Keratinocyte (primary cell): ENCODE data around the gene TMUB2. TPM values are rescaled to one million over a fixed set of nuclear protein-coding genes. Genes with fewer than 3 reads are reported as not detected.

ENCODE experiments used
- DNase-seq: peaks from one replicate; pipeline ENCODE4 v3.0.0-alpha.2; 2011; ENCODE audit warnings: low read depth, missing footprints, low spot score
- FAIRE-seq: peaks from 2 replicates; lab custom pipeline; 2011; peaks lifted over from hg19 to GRCh38; lab: Jason Lieb, UNC
- H2AFZ ChIP-seq: 2 replicates; pipeline ENCODE4 v1.6.0; 2012; ENCODE audit warnings: low read length, control low read depth, inconsistent platforms; ENCODE audit not compliant: control insufficient read depth
- H3K27ac ChIP-seq: 2 replicates; pipeline ENCODE4 v1.5.1; 2011; ENCODE audit warnings: low read length; ENCODE audit not compliant: control insufficient read depth, insufficient read depth
- H3K27me3 ChIP-seq: 3 replicates; pipeline ENCODE4 v1.6.0; 2011; ENCODE audit warnings: low read length; ENCODE audit not compliant: control insufficient read depth, insufficient read depth; ENCODE audit errors: extremely low read depth
- H3K36me3 ChIP-seq, 2 experiments: 2 replicates in 1 of 2; 3 replicates in 1 of 2; pipeline ENCODE4 v1.5.1; 2011; ENCODE audit warnings: low read length in 2 of 2, mild to moderate bottlenecking in 1 of 2; ENCODE audit not compliant: control insufficient read depth in 2 of 2, insufficient read depth in 2 of 2; ENCODE audit errors: extremely low read depth in 1 of 2
- H3K4me1 ChIP-seq: 3 replicates; pipeline ENCODE4 v1.5.1; 2011; ENCODE audit warnings: low read length; ENCODE audit not compliant: control insufficient read depth, insufficient read depth; ENCODE audit errors: extremely low read depth
- H3K4me2 ChIP-seq: 3 replicates; pipeline ENCODE4 v1.6.0; 2011; ENCODE audit warnings: low read depth, low read length; ENCODE audit not compliant: control insufficient read depth, insufficient read depth; ENCODE audit errors: extremely low read depth
- H3K4me3 ChIP-seq, 3 experiments: fragments of 200-600 bp in 1 of 3; sonication (generic) in 1 of 3; 2 replicates in 2 of 3; 3 replicates in 1 of 3; pipeline ENCODE4 v1.5.1; 2011 to 2016; ENCODE audit warnings: low read length in 3 of 3, mild to moderate bottlenecking in 3 of 3, control low read depth in 2 of 3, inconsistent platforms in 1 of 3, low read depth in 1 of 3, mixed read lengths in 1 of 3, mixed run types in 1 of 3, moderate library complexity in 1 of 3; ENCODE audit not compliant: control insufficient read depth in 2 of 3, insufficient read depth in 2 of 3; ENCODE audit errors: extremely low read depth in 1 of 3
- H3K79me2 ChIP-seq: 2 replicates; pipeline ENCODE4 v1.6.0; 2012; ENCODE audit warnings: low read length; ENCODE audit not compliant: control insufficient read depth, insufficient read depth
- H3K9ac ChIP-seq: 3 replicates; pipeline ENCODE4 v1.6.0; 2011; ENCODE audit warnings: low read length; ENCODE audit not compliant: control insufficient read depth, insufficient read depth; ENCODE audit errors: extremely low read depth
- H3K9me1 ChIP-seq: 3 replicates; pipeline ENCODE4 v1.6.0; 2011; ENCODE audit warnings: low read length; ENCODE audit not compliant: control insufficient read depth, insufficient read depth; ENCODE audit errors: extremely low read depth
- H3K9me3 ChIP-seq: 2 replicates; pipeline ENCODE4 v1.5.1; 2012; ENCODE audit warnings: low read depth, low read length; ENCODE audit not compliant: control insufficient read depth
- H4K20me1 ChIP-seq: 3 replicates; pipeline ENCODE4 v1.6.0; 2011; ENCODE audit warnings: low read length; ENCODE audit not compliant: control insufficient read depth, insufficient read depth; ENCODE audit errors: extremely low read depth
- EZH2 ChIP-seq: IDR thresholded peaks from one replicate; pipeline ENCODE4 v1.6.1; 2012; ENCODE audit warnings: inconsistent platforms, mild to moderate bottlenecking, low read length, moderate library complexity
- dilution Hi-C: fragments of 300-500 bp; cut with MboI; formaldehyde crosslinking; loops from one replicate; pipeline ENCODE4 v1.7.0; 2020; ENCODE audit warnings: low sequenced_read_pairs; ENCODE audit not compliant: extremely low pct_ligation_motif_present
- polyA plus RNA-seq, 5 experiments: library from polyadenylated mRNA; depleted of rRNA in 3 of 5; stranded (reverse) in 3 of 5; stranded (forward) in 1 of 5; unstranded in 1 of 5; fragments of >200 nt; gene quantifications; 1 replicate in 1 of 5; 2 replicates in 3 of 5; 3 replicates in 1 of 5; pipeline versions ENCODE4 v1.2.1 to v1.2.3, GENCODE V29; 2011 to 2012; ENCODE audit warnings: missing spikeins in 2 of 5, low read depth in 1 of 5, low replicate concordance in 1 of 5
- TF ChIP-seq, protein P1 (sequence below), 3 experiments: IDR thresholded peaks in 1 of 3; conservative IDR thresholded peaks in 1 of 3; optimal IDR thresholded peaks in 1 of 3; 2 replicates in 2 of 3; 3 replicates in 1 of 3; pipeline versions ENCODE3 to v1.5.1; 2011; ENCODE audit warnings: low read length in 3 of 3, mild to moderate bottlenecking in 3 of 3, moderate library complexity in 2 of 3, control low read depth in 1 of 3, inconsistent platforms in 1 of 3; ENCODE audit not compliant: insufficient read depth in 2 of 3; ENCODE audit errors: extremely low read depth in 1 of 3

Gene TMUB2
- polyA plus RNA-seq, 1 donor (not counting 4 experiments of a cell fraction or from before 2014, with no cell fraction given) = 25.5 TPM

DNA sequence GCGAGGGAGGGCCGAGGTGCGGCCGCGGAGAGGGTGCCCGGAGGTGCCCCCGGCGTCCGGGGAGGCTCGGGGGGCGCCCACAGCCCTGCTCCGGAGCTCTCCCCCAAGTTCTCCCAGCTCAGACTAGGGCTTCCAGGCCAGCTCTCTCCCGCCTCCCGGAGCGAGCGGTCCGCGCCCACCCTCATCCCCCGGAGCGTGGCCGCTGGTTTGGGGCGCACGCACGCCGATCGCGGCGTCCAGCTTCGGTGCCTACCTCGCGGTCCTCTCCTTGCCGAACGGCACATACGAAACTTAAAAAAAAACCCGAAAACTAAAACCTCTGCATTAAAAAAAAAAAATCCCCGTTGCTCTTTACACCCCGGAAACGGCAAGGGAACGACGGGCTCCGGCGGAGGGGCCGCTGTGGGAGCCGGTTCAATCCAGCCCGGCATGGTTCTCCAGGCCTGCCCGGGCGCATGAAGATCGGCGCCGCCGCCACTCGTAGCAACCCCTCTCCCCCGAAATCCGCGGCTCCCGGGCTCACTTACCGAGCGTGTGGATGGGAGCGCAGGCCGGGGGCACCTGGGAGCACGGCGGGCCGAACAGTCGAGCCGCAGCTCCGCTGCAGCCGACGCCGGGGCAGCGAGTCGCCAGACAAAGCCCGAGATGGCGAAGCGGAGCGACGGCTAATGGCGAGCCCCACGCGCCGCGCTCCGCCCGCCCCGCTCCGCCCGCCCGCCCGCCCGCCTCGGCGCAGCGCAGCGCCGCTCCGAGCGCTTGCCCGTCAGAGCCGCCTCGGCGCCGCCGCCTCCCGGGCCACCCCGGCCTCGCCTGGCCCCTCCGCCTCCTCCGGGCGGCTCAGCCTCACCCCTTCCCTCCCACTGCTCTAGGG, 33.7 kb downstream of the TMUB2 start:
- H3K4me2 ChIP-seq = peak overlapping the region; percentile 98
- H4K20me1 ChIP-seq = no peaks in the 10 kb centered on the region
- peaks cover 12 to 19% of the 10 kb centered on the region in 2 experiments for H3K36me3 ChIP-seq
- TF ChIP-seq EZH2 = no peak
- TF ChIP-seq, protein P1, sequence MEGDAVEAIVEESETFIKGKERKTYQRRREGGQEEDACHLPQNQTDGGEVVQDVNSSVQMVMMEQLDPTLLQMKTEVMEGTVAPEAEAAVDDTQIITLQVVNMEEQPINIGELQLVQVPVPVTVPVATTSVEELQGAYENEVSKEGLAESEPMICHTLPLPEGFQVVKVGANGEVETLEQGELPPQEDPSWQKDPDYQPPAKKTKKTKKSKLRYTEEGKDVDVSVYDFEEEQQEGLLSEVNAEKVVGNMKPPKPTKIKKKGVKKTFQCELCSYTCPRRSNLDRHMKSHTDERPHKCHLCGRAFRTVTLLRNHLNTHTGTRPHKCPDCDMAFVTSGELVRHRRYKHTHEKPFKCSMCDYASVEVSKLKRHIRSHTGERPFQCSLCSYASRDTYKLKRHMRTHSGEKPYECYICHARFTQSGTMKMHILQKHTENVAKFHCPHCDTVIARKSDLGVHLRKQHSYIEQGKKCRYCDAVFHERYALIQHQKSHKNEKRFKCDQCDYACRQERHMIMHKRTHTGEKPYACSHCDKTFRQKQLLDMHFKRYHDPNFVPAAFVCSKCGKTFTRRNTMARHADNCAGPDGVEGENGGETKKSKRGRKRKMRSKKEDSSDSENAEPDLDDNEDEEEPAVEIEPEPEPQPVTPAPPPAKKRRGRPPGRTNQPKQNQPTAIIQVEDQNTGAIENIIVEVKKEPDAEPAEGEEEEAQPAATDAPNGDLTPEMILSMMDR (optimal IDR thresholded peaks at IDR 0.05 in 1 of 3, IDR thresholded peaks at IDR 0.05 in 1 of 3, conservative IDR thresholded peaks at IDR 0.05 in 1 of 3; ENCODE audit: extremely low read depth in 1 of 3, insufficient read depth in 2 of 3, low read length in 3 of 3) = no peak
- no peaks in the 10 kb centered on the region for H3K27me3 ChIP-seq
- no peak for FAIRE-seq
- peak overlapping the region; percentile 85 to 94 (median 89) for H3K4me3 ChIP-seq
- H3K79me2 ChIP-seq = peaks cover 24% of the 10 kb centered on the region
- peaks cover 34% of the 10 kb centered on the region for H3K4me1 ChIP-seq
- H3K9me1 ChIP-seq = no peaks in the 10 kb centered on the region
- no peaks in the 10 kb centered on the region for H3K9me3 ChIP-seq
- dilution Hi-C loops = no loop called here
- DNase-seq = no peak
- H3K9ac ChIP-seq = peak overlapping the region; percentile 87
- H3K27ac ChIP-seq = peak overlapping the region; percentile 76
- no peak overlapping the region for H2AFZ ChIP-seq

DNA sequence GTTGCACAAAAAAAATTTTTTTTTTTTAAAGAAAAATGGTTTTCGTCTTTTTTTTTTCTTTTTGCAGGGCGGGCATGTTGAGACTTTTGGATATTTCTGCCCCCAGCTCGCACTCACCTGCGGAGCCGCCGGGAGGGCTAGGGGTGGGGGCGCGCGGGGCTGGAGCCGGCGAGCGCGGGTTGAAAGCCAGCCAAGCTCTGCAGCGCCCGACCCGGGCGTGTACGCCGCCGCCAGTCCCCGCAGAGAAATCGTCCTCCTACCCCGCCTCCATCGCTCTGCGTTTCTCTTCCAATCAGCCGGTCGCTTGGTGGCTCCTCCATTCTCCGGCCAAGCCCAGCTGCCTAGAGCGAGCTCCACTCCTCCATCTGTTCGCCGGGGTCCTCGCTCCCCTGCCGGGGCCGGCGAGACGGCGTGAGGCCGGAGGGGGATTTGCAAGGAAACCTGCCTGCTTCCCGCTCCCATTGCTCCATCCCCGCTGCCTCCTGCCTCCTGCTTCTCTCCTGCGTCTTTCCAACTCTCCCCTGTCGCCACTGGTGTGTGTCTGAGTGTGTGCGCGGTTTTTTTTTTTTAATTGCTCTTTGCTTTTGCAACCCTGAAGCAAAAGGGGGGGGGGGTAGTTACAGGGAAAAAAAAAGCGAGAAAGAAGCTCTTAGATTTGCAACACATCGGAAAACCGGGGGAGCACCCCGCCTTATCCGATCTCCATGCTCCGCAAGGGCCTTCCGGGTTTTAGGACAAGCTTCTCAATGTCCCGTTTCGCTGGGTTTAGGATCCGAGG, 34.5 kb downstream of the TMUB2 start:
- no peak for FAIRE-seq
- dilution Hi-C loops = no loop called here

More for the DNA sequence above, 34.5 kb downstream of the TMUB2 start:
- no peak for DNase-seq
- Histone ChIP-seq H3K79me2 (peaks cover 24% of the 10 kb centered on the region), H3K36me3 (peaks cover 4 to 11% of the 10 kb centered on the region in 2 experiments), H3K27me3 (no peaks in the 10 kb centered on the region), H3K27ac (peak overlapping the region; percentile 70), H2AFZ (peak overlapping the region; percentile 60), H3K4me3 (peak overlapping the region; percentile 84 to 89 (median 85)), H4K20me1 (no peaks in the 10 kb centered on the region), H3K4me2 (peak overlapping the region; percentile 98), H3K9me3 (no peaks in the 10 kb centered on the region), H3K9ac (peak overlapping the region; percentile 87), H3K4me1 (peaks cover 34% of the 10 kb centered on the region), H3K9me1 (no peaks in the 10 kb centered on the region)
- TF ChIP-seq EZH2 = no peak
